GM20431 (cell line): ENCODE results near the gene GIT1.

Experiments used
- in situ Hi-C: fragments of 300-500 bp; cut with MseI, MboI; formaldehyde crosslinking; loops from one replicate; pipeline ENCODE4 v1.15.0; 2020; ENCODE audit warnings: low sequenced_read_pairs; ENCODE audit not compliant: unreplicated experiment

GIT1 gene

GRCh38 chr17:29546830-29547229, 42.6 kb downstream of the GIT1 start:
- in situ Hi-C loops = loop anchor here (10.0 kb wide), 1 partner anchor 182 kb away; no protein-coding TSS in a partner anchor

DNA sequence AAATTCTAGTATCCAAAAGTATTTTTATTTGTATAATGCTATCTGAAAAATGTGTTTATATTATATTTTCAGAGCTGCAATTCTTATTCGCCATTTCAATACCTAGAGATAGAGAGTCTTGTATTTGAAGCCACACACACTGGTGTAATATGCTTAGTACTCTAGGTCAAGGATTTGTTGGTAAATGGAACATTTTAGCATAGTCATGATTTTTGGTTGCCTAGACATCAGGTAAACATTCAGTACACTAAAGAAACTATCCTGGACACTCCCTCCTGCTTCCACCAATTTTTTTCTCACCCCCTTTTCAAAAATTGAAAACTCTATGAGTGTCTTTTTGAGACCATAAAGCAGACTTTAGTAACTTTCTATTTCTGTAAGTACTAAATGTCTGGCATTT, 43.4 kb downstream of the GIT1 start:
- in situ Hi-C loops = loop anchor here (10.0 kb wide), 1 partner anchor 181 kb away; no protein-coding TSS in a partner anchor

DNA sequence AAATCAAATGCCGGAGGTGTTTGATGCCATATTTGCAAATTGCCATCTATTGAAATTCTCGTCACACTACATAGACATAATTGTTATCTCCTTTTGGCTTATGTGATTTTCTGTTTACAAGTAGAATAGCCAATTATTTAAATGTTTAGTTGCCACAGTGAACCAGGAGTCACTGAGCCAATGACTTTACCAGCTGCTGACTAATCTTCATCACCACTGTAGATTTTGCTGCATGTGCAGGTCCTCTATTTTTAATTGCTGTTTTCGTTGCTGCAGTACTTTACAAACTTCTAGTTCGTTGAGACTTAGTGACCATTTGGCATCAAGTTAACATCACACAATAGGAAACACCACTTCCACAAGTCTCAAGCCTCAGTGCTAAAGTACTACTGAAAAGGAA, 45.4 kb downstream of the GIT1 start:
- in situ Hi-C loops = loop anchor here (10.0 kb wide), 1 partner anchor 179 kb away; no protein-coding TSS in a partner anchor

DNA sequence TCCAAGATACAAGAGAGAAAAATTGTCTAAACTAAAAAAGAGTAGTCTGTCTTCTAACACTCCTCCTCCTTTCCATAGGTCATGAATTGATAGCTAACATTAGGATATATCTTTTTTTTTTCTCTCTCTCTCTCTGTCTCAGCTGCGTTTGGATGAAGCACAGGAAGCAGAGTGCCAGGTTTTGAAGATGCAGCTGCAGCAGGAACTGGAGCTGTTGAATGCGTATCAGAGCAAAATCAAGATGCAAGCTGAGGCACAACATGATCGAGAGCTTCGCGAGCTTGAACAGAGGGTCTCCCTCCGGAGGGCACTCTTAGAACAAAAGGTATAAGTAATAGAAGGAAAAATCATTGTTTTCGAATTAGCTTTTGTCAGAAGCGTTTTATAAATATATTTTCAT, 55.5 kb downstream of the GIT1 start:
- in situ Hi-C loops = no loop called here

DNA sequence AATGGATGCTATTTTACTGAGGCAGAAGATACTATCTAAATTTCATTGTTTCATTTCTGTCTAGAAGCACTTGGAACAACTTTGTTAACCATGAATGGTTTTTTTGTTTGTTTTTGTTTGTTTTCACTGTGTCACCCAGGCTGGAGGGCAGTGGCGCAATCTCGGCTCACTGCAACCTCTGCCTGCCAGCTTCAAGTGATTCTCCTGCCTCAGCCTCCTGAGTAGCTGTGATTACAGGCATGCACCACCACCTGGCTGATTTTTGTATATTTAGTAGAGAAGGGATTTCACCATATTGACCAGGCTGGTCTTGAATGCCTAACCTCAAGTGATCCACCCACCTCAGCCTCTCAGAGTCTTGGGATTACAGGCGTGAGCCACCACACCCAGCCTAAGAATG, 63.1 kb downstream of the GIT1 start:
- in situ Hi-C loops = no loop called here

GRCh38 chr17:29524692-29525091, 64.8 kb downstream of the GIT1 start:
- in situ Hi-C loops = no loop called here
